HG03159 (cell line): ENCODE measurements around the gene PMM2.

Source experiments
- ATAC-seq: cut with Tn5 transposase; IDR thresholded peaks from one replicate; pipeline ENCODE4 v1.9.1; 2021; ENCODE audit warnings: mild to moderate bottlenecking, moderate library complexity; ENCODE audit not compliant: unreplicated experiment

PMM2 gene

GRCh38 chr16:8849411-8850011 lies 51.9 kb downstream of the PMM2 start:
- no peak for ATAC-seq

DNA sequence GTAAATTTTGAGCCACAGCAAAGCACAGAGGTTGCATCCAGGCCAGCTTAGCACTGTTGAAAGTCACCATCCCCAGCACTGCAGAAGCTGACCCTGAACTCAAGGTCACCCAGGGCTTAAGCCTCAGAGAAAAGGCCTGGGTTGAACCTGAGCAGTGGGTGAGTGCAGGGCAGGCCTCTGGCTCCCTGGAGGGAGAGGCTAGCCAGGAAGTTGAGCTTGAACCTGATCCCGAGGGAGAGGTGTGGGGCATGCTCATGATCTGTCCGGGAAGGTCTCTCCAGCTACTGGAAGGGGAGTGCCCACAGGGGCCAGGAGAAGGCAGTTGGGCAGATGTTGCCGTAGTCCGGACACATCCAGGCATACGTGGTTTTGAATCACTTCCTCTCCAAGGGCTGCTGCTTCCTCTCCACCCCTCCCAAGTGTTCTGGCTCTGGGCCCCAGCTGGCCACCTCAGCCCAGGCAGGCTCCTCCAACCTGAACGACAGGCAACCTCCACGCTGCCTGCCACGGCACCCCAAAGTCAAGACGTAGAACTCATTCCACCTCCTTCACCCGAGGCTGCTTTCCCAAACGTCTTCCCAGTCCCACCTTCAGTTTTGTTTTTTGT lies 52.7 kb downstream of the PMM2 start:
- no peak for ATAC-seq

DNA sequence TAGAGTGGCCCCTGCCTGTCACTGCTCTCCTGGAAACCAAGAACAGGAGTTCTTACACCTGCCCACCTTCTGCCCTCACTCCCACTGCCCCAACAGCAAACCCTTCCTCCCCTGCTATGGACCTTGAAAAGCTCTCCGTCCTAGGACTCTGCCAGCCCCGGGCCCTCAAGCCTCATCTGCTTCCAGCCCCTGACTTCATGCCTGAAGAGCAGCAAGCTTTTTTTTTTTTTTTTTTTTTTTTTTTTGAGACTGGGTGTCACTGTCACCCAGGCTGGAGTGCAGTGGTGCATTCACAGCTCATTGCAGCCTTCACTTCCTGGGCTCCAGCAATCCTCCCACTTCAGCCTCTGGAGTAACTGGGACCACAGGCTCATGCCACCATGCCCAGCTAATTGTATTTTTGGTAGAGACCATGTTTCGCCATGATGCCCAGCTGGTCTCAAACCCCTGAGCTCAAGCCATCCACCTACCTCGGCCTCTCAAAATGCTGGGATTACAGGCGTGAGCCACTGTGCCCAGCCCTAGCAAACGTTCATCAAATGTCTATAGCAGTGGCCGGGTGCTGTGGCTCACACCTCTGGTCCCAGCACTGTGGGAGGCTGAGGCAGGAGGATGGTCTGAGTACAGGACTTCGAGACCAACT lies 54.2 kb downstream of the PMM2 start:
- ATAC-seq: no peak

DNA sequence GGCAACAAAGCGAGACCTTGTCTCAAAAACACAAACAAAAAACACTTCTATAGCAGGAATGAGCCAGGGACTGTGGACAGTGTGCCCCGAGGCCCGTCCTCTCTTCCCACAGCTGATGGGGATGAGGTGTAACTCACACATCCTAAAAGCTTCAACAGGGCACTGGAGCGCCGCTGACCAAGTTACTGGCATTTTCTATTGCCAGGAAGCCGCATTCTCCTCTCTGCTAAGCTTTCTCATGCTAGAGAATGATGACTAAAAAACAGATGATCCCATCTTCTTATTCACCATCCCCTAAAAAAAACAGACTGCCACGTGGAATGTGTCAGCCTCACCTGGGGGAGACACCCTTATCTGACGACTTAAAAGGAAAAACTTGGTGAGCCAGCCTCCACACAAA lies 54.9 kb downstream of the PMM2 start:
- ATAC-seq: no peak

DNA sequence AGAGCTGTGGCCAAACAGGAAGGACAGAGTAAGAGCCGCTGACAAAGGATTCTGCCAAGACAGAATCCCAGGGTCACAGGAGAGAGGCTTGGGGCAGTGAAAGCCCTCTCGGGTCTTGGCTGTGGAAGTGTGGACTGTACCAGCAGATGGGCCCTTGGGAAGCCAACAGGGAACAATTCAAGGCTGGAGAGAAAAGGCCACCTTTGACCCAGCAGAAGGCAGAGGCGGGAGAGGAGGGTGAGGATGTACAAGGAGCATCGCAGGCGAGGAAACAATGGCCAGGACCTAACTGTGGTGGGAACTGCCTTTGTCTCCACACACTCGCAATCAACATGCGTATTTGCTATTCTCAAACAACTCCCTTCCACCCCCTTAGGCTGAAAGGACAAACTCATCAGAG lies 55.5 kb downstream of the PMM2 start:
- ATAC-seq: no peak

DNA sequence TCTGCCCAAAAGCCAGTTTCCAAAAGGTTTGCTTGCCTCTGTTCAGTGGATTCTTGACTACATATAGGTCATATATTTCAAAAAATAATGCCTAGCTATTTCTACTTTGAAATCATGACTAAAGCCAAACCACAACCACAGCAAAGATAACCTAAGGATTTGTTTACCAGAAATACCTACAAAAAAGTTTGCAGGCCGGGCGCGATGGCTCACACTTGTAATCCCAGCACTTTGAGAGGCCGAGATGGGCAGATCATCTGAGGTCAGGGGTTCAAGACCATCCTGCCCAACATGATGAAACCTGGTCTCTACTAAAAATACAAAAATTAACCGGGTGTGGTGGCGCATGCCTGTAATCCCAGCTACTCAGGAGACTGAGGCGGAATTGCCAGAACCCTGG lies 56.0 kb downstream of the PMM2 start:
- ATAC-seq: no peak

DNA sequence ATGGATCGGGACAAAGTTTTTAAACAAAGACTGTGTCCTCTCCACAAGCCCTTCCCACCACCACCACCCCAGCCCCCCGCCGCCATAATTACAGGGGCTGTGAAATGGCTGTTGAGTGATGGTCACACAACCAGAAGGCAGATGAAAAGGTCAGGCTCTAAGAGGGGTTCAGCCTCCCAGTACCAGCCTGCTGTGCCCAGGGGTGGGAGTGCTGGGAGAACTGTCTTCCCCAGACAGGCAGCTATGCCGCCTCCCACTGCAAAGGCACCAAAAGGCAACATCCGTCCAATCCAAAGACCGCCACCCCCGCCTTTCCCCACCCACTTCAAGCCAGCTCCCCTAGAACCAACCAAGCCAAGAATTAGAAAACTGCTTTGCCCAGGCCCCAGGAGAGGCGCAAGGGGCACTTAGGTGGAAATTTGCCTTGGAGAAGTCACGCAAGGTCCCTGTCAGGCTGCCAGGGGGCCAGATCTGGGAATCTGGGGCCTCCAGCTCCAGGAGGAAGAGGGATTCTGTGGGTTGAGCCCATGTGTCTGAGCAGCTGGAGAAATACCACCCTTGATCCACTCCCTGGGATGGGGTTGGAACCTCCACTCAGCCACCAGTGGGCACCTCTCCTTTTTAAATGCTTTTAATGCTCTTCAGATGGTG lies 56.8 kb downstream of the PMM2 start:
- no peak for ATAC-seq

GRCh38 chr16:8855051-8855786 lies 57.6 kb downstream of the PMM2 start:
- ATAC-seq: no peak

DNA sequence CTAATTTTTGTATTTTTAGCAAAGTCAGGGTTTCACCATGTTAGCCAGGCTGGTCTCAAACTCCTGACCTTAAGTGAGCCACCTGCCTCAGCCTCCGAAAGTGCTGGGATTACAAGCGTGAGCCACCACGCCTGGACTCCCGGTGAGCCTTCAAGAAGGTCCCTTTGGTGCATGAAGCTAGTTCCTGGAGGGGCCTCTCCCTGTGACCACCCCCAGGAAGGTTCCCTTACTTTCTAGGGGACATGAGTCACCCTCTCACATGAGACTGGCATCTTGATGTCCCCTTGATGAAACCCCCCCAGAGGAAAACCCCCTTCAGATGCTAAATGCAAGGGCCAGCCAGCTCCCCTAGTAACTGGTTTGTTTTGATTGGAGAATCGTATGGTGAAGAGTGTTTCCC lies 58.3 kb downstream of the PMM2 start:
- ATAC-seq: no peak

GRCh38 chr16:8858994-8859912 lies 61.6 kb downstream of the PMM2 start:
- ATAC-seq: no peak

- ATAC-seq: no peak
Measured at GRCh38 chr16:8859913-8860881, 62.6 kb downstream of the PMM2 start.

- ATAC-seq: no peak
Measured at GRCh38 chr16:8861563-8862308, 64.1 kb downstream of the PMM2 start.

DNA sequence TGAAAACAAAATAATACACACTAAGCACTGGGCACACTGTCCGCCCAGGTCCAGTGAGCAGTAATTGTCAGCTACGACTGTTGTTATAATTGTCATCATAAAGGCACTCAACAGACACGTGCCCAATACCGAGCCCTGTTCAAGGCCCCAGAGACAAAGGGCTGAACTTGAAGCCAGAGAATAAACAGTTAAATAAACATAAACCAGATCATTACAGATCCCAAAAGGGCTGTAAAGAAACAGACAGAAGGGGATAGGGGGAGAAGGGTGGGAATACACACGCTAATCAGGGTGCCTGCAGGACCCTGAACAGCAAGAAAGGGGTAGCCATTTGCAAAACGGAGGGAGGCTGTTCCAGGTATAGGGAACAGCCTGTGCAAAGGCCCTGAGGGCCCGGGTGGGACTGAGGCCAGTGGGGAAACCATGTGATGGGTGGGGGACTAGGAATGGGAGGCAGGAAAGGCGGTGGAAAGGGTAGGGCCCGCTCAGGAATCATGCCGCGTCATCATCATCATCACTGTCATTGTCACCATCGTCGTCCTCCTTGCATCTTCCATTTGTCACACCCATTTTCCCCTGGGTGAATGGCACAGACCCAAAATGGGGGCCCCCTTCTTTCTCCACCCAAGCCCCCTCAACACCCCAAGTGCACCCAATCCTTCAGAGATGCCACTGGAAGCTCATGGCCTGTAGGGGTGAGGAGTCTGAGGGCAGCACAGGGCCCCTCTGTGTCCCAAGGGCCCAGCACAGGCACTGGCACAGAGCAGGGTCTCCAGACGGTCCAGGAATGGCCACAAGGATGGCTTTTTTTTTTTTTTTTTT lies 64.9 kb downstream of the PMM2 start:
- ATAC-seq: no peak

DNA sequence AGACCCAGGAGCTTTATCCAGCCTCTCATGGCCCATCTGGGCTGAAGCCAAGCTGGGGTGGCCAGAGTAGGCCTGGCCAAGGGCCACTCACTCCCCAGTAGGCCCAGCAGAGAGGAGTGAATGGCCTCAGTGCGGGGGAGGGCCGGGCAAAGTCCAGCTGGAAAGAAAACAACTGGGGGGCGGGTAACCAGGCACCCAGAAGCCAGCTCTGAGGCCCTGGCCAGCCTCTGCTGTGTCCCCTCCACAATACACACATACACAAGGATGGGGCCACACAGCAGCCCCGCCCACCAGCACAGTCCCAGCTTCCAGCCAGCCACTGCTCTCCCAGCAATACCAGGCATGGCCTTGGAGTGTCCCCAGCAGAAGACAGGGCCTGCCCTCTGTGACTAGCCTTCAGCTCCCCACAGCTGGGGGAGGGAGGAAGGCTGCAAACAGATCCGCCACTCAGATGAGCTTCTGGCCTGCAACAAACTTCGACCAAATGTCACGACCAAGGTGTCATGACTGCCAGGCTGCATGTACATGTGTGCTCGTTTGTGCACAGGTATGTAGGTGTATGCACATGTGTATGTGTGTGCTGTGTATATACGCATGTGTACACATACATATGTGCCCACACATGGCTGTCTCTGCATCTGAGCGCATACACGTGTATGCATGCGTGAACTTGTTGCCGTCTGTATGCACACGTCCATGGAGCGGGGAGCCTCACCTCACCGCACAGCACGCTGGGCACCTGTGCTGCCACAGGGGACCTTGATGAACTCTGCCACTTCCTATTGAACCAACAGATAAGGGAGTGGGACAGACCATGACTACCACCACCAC lies 66.2 kb downstream of the PMM2 start:
- ATAC-seq: no peak

GRCh38 chr16:8864480-8865110 lies 67.0 kb downstream of the PMM2 start:
- no peak for ATAC-seq

GRCh38 chr16:8865145-8865882 lies 67.7 kb downstream of the PMM2 start:
- no peak for ATAC-seq
